Fibroblast of mammary gland (primary cell): ENCODE measurements around the gene RMDN2.
A peak's percentile ranks its signal among the peaks of the same experiment; 100 is the strongest.

ENCODE experiments used
- DNase-seq: peaks from one replicate; pipeline ENCODE4 v3.0.0-alpha.2; 2010; ENCODE audit warnings: low read depth
- H3K4me3 ChIP-seq: 2 replicates; pipeline ENCODE4 v1.5.1; 2011; ENCODE audit warnings: low read depth, mild to moderate bottlenecking, low read length, moderate library complexity; ENCODE audit not compliant: control insufficient read depth
- CTCF ChIP-seq: conservative IDR thresholded peaks from 2 replicates; pipeline ENCODE4 v1.5.1; 2011; ENCODE audit warnings: low read depth, low read length, inconsistent platforms; ENCODE audit not compliant: control insufficient read depth, insufficient read depth

Gene RMDN2

GRCh38 chr2:37982147-37982582, 57.1 kb downstream of the RMDN2 start:
- TF ChIP-seq CTCF, result peak; percentile 81
- H3K4me3 ChIP-seq, result no peak overlapping the region
- peak; percentile 79 for DNase-seq

- no peak overlapping the region for H3K4me3 ChIP-seq
- no peak for TF ChIP-seq CTCF
- DNase-seq, result no peak
Observed at GRCh38 chr2:37982847-37983246, 57.8 kb downstream of the RMDN2 start.

GRCh38 chr2:37983719-37984118, 58.6 kb downstream of the RMDN2 start:
- DNase-seq, result peak; percentile 2
- no peak for TF ChIP-seq CTCF
- no peak overlapping the region for H3K4me3 ChIP-seq

- no peak for TF ChIP-seq CTCF
- peak; percentile 17 for DNase-seq
- H3K4me3 ChIP-seq, result no peak overlapping the region
Observed at GRCh38 chr2:37984176-37984575, 59.1 kb downstream of the RMDN2 start.

GRCh38 chr2:37984589-37984988, 59.5 kb downstream of the RMDN2 start:
- DNase-seq, result peak; percentile 63
- peak; percentile 38 for TF ChIP-seq CTCF
- H3K4me3 ChIP-seq, result no peak overlapping the region

- TF ChIP-seq CTCF, result no peak
- DNase-seq, result peak; percentile 87
Observed at GRCh38 chr2:37985333-37985732, 60.2 kb downstream of the RMDN2 start.

More at GRCh38 chr2:37985333-37985732, 60.2 kb downstream of the RMDN2 start:
- H3K4me3 ChIP-seq, result no peak overlapping the region
